GM10248 (cell line): ENCODE data around the gene CLINT1.

ENCODE experiments used
- CTCF ChIA-PET: fragments of 300-600 bp; sonication (Branson Sonifier 250); formaldehyde crosslinking; extraction: SDS; loops from one replicate; lab custom pipeline; 2021; ENCODE audit warnings: antibody characterized with exemption; lab: Yijun Ruan, JAX
- POLR2A ChIA-PET: fragments of 350-650 bp; sonication (Branson Sonifier 250); formaldehyde crosslinking; extraction: SDS; loops from one replicate; lab custom pipeline; 2020; ENCODE audit warnings: antibody characterized with exemption; lab: Yijun Ruan, JAX
- DNase-seq: peaks from one replicate; pipeline ENCODE4 v3.0.0; 2012; ENCODE audit errors: extremely low spot score
- CTCF ChIP-seq: IDR thresholded peaks from 2 replicates; pipeline ENCODE4 v1.5.1; 2012; ENCODE audit warnings: mild to moderate bottlenecking, low read depth; ENCODE audit errors: extremely low read depth, missing control alignments, control extremely low read depth

CLINT1 gene

GRCh38 chr5:157770665-157771064, 88.3 kb downstream of the CLINT1 start:
- POLR2A ChIA-PET = no interaction called here
- no peak for DNase-seq
- TF ChIP-seq CTCF = no peak
- CTCF ChIA-PET = interaction anchor here (1.8 to 2.1 kb wide), 2 partner anchors 10 to 12 kb away, joined by 6 read pairs; no protein-coding TSS in a partner anchor

DNA sequence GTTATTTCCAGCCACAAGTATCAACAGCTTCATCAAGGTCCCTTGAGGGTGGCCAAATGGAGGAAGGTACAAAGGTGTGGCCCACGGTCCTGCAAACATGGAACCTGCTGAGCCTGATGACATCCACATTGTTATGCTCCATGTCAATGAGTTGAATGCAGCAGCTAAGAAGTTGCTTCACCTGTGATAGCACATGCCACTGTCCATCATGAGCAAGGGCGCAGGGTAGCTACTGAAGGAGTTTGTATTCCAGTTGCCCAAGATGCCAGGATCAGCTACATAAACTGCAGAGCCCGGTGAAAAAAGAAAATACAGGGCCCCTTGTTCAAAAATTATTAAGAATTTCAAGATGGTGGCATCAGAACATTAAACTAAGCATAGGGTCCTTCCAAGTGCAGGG, 91.3 kb downstream of the CLINT1 start:
- ChIA-PET POLR2A (no interaction called here), CTCF (interaction anchor here (1.2 to 2.9 kb wide), 4 partner anchors 9 to 25 kb away, joined by 3 to 8 read pairs (median 3); no protein-coding TSS in a partner anchor)
- TF ChIP-seq CTCF = no peak
- no peak for DNase-seq

GRCh38 chr5:157766902-157767301, 92.0 kb downstream of the CLINT1 start:
- TF ChIP-seq CTCF = no peak
- DNase-seq = no peak
- CTCF ChIA-PET = interaction anchor here (1.2 to 2.9 kb wide), 5 partner anchors 8 to 181 kb away, joined by 3 to 8 read pairs (median 3); no protein-coding TSS in a partner anchor
- POLR2A ChIA-PET = no interaction called here

DNA sequence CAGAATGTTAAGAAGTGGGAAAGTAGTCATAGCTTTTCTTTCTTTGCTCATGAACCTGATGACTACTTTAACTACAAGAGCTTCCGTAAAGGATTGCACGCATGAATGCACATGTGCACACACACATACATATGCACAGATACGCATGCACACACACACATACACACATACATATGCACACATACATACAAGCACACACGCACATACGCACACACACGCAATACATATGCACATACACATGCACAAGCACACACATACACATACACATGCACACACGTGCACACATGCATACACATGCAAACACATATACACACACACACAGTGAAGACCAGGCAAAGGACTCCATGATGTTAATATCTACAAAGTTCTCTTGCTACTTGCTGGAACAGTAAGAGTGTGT, 92.5 kb downstream of the CLINT1 start:
- POLR2A ChIA-PET = no interaction called here
- no peak for TF ChIP-seq CTCF
- CTCF ChIA-PET = interaction anchor here (1.2 to 1.3 kb wide), 3 partner anchors 11 to 182 kb away, joined by 3 read pairs; no protein-coding TSS in a partner anchor
- DNase-seq = no peak

DNA sequence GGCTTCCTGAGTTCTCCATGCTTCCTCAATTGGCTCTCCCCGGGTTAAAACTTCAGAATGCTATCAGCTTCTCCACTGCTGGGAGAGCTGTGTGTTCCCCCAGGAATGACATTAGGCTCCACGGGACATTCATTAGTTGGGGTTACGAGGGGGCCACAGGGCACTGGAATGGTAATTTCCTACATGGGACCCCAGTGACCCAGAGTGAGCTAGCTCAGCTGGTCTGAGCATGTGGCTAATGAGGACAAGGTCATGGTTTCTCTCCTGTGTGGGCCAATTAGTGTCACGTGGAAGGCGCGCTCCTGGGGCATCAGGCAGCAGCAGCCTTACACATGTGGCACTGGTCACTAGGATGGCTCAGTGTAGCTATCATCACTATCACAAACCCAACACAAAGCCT, 94.4 kb downstream of the CLINT1 start:
- CTCF ChIA-PET = interaction anchor here (1.2 to 6.5 kb wide), 5 partner anchors 11 to 1368 kb away, joined by 3 to 52 read pairs (median 11); partner anchors contain the start of gene LSM11
- DNase-seq = no peak
- POLR2A ChIA-PET = no interaction called here
- no peak for TF ChIP-seq CTCF

GRCh38 chr5:157761690-157762621, 97.0 kb downstream of the CLINT1 start:
- ChIA-PET CTCF (interaction anchor here (0.7 to 6.5 kb wide), 30 partner anchors 8 to 1371 kb away, joined by 3 to 52 read pairs (median 4); partner anchors contain the start of gene LSM11), POLR2A (no interaction called here)
- peak; percentile 75 for TF ChIP-seq CTCF
- DNase-seq = peak; percentile 66
